GM19372 (cell line): ENCODE measurements around the gene SMCO3.

Source experiments
- ATAC-seq: cut with Tn5 transposase; IDR thresholded peaks from one replicate; pipeline ENCODE4 v1.9.1; 2021; ENCODE audit warnings: mild to moderate bottlenecking, low read depth, moderate library complexity; ENCODE audit not compliant: unreplicated experiment

The SMCO3 gene

DNA sequence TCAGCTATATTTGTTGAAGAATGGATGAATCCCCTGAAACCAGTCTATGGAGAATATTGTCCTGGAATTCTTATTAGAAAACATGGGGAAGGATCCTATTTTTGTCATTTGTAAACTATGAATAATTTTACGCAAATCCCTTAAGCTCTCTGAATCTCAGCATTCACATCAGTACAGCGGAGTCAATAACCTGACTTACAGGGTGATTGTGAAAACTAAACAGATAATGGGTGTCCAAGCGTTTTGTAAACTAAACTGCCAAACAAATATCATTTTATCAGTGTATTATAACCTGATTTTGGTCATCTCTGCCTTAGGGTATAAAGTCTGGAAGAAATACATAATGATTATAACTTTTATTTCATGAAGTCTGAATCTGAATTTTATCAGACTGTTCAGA is 19.4 kb upstream of the SMCO3 start:
- ATAC-seq: no peak

DNA sequence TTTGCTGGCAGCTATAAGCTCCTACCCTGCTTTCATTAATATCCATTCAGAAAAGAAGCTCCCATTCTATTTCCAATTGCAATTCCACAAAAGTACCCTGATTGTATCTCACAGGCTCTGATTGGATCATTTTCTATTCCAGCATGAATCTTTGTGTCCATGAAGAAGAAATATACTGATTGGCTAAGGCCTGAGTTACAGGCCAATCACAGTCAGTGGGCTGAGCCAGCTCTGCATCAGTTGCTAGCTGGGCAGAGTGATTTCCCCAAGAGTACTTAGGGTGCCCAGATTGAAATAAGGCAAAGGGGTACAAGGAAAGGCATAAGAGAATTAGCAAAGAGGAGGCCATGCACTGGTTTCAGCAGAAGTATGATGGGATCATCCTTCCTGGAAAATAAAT is 14.9 kb upstream of the SMCO3 start:
- ATAC-seq: peak; percentile 86

DNA sequence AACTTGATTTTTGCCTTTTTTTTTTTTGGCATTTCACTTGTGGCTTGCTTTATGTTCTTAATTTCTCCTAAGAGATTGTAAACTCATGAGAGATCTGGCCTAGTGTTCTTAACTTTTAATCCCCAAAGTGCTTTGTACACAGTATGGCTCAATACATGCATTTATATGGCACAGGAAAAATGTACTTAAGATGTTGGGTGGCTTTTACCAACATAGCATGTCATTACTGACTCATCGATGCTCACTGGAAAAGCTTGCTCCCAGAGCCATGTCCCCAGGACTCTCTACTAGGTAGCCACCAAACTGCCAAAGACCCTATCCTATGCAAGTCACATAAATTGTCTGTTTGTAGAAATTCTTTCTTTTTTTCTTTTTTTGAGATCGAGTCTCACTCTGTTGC is 13.1 kb upstream of the SMCO3 start:
- ATAC-seq: no peak

DNA sequence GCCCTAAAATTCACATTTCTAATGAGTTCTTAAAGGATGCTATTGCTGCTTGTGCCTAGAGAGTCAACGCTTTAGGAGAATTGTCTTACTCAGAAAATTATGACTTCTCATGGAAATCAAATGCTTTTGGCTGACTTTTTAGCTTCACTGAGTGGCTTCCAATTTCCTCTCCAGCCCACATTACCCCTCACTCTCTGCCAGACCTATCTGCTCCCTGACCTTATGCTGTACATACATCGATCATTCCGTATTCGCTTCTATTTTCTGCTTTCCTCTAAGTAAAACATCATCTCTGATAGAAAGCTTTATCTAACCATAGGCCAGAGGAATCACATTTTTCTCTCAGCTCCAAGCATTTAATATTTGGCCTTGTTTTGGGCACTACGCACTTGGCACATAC is 12.5 kb upstream of the SMCO3 start:
- ATAC-seq: no peak

DNA sequence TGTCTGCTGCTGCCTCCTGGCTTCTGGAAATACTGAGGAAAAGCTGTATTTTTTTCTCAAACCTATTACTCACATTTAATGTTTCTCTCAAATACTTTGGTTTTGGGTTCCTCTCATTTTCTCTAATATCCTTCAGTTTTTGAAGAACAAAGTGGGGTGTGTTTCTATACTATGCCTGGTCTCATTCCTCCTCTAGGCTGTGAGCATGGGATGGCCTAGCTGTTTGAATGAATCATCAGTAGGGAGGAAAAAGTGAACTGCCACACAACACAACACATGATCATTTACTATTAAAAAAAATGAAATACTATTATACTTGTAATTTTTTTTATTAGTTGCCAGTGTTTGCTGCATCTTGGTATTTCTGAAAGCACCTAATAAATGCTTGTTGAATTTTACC is 11.3 kb upstream of the SMCO3 start:
- no peak for ATAC-seq

DNA sequence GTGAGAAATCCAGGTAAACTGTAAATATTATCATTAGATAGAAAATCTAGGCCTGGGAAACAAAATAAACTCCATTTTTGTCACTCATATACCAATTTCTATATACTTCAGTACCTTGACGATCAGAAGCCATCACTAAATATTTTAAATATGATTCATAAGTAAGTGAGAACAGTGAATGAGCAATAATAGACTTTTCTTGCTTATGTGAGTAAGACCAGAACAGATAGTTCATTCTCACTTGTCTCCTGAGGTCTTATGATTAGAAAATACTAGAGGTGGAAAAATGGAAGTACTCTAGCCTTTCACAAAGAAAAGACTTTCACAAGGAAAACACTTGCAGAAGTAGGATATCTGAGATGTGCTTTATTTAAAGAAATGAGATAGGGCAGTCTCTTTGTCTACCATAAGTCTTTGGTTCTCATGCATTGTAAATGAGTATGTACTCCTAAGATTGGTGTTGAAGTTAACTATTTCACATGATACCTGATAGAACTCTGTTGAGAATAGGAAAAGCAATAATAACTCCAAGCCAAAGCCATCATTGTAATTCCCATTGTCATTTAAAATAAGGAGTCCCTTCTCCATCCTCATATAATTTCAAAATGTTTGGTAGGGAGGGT is 10.1 kb upstream of the SMCO3 start:
- ATAC-seq: no peak

DNA sequence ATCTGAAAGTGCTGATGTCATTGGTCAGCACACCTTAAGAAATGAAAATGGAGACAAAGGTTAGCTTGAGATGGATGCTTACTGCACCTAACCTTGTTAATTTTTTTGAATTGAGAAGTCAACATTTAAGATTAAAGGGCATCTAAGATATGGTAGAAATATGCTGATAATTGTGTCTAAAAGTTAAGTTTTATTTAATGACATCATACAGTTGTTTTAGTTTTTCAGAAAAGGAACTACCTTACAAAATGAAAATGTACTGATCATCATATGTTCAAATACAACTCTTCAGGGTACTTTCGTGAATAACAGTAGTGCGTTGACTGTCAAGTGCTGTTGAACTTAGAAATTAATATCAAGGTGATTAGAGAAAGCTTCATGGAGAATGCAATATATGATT is 2.5 kb downstream of the SMCO3 start:
- ATAC-seq: no peak

DNA sequence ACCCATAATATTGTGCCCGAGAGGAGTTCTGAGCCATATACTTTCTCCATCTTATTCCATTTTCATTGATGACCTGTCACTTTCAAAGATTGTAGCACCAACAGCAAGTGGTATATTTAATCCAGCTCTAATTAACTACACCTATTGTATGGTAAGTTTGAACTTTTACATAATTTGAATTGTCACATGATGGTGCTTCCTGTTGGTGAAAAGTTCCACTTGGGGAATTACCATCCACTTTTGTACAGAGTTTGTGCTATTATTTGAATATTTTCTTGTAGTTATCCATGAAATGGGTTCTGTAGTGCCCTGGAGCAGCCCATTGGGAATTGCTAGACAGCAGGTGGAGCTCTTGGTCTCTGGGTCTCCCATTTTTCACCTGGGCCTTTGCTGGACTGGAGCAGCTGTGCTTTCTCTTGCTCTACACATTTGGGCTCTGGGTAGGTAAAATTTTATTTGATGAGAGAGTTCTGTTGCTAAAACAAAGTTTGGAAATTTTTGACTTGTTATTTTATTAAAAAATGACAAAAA is 3.0 kb downstream of the SMCO3 start:
- ATAC-seq: no peak

DNA sequence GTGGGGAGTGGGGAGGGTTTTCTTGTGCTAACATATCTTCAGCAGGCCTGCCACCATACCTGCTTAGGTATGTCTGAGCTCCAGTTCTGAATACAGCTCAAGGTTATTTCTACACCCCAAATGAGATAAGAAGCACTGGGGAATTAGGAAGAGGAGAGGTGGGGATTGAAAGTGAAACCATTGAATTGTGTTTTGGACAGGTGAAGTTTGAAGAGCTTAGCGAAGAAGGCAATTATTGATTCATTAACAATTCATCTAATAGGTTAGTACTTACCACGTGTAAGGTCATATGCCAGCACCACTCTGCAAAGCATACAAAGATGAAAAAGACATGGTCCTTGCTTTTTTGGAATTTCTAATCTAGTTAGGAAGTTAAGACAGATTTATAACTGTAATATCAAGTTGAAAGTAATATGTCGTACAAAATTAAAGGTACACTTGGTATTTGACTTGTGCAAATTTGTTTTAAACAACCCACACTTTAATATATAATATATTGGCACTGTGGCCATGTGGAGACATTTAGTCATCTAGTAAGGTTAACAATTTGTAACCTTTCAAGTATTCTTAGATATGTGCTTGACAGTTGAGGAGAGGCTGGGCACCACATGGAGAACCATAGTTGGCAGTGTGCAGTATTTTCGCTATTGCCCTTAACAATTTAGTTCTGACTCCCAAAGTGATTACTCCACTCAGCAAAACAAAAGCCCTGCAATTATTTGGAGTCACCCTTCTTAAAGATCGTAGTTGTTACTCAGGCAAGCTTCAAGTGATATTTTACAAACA is 3.6 kb downstream of the SMCO3 start:
- no peak for ATAC-seq

DNA sequence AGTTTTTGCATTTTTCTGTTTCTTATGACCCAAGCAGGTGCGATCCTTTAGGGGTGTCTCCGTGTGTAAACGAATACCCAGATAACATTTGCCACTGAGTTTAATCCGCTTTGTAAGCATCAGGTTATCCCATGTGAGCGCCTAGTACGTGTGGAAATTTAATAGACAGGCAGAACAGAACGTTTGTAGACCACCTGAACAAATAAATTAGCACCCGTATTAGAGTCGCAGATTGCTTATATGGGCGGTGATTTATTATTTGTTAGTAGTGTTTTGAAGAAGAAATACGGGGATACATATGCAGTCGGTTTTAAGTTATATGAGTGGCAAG is 10.2 kb downstream of the SMCO3 start:
- peak; percentile 16 for ATAC-seq

DNA sequence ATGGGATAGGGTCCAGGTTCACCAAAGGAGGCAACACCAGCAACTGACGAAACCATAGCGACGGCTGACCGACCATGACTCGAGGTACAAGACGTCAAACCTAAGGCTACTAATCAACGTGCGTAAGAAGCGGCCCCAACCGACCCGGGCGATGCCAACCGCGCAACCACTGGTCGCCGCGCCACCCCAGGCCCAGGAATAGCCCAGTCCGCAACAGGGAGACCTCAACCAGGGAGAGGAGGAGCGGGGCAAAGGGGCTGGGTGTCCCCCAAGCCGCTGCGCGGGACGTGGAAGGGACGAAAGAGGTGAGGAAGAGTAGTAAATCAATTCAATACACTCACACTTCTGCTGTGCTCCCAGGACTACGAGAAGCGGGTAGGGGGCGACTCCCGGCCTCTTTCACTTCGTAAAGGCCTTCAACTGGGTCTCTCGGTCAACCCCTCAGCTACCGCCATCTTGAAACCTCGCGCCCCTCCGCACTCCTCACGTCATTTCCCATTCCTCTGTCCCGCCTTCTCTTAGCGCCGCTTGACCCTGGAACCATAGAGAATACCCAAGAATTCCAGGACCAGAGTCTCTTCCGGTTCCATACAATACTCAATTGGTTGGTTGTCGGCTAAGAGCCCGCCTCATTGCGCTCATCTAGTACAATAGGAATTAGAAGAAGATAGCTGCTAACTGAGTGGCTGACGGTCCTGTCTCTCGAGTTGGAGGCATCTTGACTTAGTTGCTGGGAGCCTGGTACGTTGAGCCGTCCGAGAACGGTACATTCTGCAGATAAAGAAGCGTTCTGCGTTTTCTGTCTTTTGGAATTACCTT is 10.8 kb downstream of the SMCO3 start, which contains the start of the genes C12orf60 and WBP11:
Gene C12orf60, plus strand, starts transcription at position 660 of the 819 bp plus-strand sequence. CDS start 19,266 bp downstream, outside the sequence.
Gene WBP11, minus strand, starts transcription at position 468 of the 819 bp plus-strand sequence. CDS start 2,095 bp downstream, outside the sequence.
- ATAC-seq: peak; percentile 99

DNA sequence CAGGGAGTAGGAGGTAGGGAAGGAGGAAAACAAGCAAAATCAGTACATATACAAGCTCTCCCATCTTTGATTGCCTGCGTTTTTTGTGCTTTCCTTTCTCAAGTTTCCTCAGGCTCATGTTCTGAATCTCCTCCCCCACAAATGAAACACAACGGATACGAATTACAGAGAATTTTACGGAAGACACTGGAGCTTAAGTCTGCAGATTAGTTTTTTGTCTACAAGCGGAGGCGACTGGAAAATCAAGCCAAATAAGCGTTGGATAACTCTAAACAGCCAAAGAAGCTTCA is 11.3 kb downstream of the SMCO3 start:
- no peak for ATAC-seq

DNA sequence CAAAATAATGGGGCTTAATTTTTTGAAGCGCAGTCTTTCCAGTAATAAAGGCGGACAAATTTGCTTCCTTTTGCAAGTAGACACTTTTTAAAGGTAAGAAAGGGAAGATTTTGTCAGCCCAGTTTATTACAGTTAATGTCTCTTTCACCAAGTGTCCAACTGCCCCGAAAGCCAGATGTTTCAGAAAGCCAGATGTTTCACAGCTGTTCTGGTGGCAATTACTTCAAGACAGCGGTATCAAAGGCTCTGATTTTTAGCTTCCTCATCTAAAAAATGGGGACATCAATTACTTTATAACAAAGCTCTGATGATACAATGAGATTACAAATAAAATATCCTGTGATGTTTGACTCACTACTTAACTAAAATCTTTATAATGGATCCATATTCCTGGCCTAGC is 11.7 kb downstream of the SMCO3 start:
- ATAC-seq: no peak

DNA sequence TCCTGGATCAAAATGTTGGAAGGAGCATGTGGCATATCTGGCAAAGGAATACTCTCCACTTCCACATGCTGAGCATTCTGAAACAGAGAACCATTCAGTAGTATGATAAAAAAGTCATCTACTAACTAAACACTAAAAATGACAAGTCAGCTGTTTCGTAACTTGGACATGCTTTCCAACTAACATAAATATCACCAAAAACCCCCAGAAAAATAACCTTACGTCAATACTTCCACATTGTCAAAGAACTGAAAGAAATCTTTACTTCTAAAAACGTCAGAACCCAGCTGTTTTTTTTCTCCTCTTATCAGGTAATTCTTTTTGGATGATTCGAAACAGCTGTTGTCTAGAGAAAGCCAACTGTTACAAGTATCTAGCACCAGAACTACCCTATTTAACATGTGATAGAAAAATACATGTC is 18.9 kb downstream of the SMCO3 start:
- ATAC-seq: no peak

DNA sequence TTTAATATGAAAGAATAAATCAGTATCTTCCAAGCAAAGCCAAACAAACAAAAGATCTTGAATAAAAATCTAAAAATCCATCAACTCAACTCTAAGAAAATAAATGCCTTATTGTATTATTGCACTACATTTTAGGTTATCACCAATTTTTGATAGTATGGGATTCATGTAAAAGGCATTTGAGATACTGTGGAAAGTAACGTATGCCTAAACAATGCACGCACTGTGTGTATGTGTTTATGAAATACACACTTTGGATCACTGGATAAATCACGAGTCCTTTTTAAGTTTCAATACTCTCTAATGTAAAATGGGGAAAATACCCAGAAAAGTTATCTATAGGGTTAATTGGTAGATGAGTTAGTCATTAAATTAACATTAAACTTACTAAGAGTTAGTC is 28.4 kb downstream of the SMCO3 start:
- no peak for ATAC-seq

DNA sequence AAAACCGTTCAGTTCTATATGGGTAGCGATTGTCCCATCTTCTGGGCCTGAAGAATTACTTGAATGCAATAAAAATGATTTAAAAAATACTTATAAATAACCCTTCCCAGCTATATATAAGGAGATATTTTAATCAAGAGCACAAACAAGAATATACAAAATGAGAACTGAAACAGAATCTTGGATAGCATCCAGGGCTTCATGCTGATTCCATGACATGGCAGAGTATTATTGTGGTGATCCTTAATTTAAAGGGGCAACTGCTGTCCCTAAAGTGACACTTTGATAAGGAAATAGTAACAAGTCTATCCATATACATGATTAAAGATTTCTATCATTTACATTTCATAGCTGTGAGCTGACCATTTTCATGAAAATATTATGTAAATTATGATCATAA is 29.5 kb downstream of the SMCO3 start:
- no peak for ATAC-seq

DNA sequence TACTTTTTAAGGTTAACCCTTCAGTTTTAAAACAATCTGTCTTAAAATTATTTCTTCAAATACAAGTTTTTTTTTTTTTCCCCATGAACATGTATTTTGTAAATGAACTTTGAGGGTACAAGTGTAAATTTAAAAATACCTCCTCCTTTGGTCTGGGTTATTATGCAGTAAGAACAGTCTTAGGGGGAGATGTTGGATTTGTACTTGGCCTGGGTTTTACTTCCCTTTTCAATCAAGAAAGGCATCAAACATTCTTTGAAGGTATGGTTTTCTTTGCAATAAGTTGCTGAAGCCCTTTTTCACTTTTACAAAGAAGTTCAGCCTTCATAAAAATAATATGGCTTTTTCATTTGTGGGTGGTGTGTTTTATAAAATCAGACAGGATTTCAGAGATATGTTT is 31.2 kb downstream of the SMCO3 start:
- no peak for ATAC-seq

DNA sequence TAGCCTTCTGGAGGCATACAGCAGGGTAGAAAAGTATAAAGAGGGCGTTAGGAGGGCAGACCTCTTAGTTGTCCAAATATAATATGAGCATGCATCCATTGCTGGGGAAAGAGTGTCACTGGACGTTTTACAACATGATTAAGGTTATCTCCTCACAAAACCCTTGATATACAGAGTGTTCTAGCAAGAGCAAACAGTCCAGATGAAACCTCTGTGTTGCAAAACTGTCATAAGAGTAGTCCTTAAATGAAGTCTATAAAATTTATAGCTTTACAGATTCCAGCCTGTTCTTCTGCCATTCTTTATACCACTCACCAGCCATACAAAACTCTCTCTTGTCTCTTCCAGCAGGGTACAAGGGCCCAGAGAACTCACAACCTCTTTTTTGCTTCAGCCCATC is 32.4 kb downstream of the SMCO3 start:
- ATAC-seq: no peak

DNA sequence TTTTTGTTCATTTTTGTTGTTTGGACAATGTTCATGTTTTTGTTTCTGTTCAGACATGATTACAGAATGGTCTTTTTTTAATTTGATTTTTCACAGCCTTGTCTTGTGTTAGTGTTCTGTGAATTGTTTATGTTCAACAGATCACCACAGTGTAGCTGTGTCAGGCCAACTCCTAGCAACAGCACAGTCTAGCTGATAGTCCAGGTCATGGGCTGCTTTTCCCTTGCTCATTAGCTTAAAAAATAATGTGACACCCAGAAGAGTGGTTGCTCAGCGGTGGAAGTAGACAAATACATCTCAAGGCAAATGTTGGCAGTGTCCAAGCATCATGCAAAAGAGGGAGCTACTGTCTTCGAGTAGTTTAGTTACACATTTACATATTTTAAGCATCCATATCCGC is 33.1 kb downstream of the SMCO3 start:
- ATAC-seq: no peak

DNA sequence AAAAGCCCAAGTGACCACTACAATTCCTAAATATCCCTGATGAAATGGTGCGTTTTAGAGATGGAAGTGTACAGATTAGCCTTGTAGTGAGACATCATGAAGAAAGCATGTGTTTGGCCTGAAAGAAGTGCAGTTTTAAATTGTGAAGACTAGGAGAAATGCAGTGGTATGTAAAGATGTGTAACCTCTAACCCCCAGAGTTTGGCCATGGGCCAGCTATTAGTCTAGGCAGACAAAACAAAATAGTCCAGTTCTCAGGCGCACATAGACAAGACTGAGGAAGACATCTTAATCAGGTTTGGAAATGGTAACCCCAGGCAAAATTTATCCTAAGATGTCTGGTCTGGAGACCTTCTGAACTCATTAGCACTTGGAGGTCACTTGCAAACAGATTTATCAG is 34.1 kb downstream of the SMCO3 start:
- no peak for ATAC-seq

DNA sequence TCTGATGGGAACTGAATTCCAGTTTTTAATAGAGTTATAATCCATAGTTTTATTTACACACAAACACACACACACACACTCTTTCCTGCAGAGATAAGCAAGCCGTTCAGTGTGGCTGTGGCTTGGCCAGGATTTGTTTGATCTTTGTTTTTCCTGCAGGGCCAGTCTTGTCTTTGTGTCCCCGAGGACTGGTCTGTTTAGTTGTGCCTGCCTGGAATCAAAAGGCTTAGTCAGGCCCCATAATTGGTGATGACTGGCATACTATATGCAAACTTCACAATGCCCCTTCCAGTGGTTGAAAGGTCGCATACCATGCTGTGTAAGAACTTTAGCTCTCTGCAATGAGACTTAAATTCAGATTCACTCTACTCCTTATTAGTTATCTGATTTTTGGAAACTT is 36.7 kb downstream of the SMCO3 start:
- no peak for ATAC-seq
